Measurements from ENCODE around the gene CHST14.

CHST14 gene

DNA sequence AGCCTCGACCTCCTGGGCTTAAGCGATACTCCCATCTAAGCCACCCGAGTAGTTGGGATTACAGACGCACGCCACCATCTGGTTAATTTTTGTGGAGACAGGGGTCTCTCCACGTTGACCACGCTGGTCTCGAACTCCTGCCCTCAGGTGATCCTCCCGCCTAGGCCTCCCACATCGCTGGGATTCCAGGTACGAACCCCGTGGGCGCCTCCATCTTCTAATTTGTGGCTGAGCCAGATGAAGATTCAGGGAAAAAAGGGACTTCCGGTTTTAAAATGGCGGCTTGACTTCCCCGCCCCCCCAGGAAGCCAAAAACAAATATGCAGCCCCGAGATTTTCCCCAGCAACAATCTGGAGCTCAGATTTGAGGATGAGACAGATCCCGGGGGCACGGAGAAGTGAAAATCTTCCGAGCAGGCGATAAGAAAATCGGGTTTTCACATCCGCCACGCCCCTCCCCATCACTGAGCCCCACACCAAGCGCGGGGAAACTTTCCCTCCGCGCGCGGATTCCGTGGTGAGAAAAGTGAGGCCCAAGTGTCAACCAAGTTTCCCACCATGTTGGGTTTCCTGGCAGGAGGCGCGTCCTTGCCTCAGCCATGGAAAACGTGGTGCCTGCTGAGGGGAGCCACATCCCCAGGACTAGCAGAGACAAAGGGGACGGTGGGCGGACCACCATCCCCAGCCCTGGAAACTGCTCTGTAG lies 15.4 kb downstream of the CHST14 start:
- no peak overlapping the region for H3K4me3 ChIP-seq (ENCODE audit: low read depth, low read length)
- no peak for DNase-seq (ENCODE audit: low read depth)
- in situ Hi-C loops (cut with HindIII; ENCODE audit: low sequenced_read_pairs) = no loop called here
- TF ChIP-seq, protein P1, sequence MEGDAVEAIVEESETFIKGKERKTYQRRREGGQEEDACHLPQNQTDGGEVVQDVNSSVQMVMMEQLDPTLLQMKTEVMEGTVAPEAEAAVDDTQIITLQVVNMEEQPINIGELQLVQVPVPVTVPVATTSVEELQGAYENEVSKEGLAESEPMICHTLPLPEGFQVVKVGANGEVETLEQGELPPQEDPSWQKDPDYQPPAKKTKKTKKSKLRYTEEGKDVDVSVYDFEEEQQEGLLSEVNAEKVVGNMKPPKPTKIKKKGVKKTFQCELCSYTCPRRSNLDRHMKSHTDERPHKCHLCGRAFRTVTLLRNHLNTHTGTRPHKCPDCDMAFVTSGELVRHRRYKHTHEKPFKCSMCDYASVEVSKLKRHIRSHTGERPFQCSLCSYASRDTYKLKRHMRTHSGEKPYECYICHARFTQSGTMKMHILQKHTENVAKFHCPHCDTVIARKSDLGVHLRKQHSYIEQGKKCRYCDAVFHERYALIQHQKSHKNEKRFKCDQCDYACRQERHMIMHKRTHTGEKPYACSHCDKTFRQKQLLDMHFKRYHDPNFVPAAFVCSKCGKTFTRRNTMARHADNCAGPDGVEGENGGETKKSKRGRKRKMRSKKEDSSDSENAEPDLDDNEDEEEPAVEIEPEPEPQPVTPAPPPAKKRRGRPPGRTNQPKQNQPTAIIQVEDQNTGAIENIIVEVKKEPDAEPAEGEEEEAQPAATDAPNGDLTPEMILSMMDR (IDR thresholded peaks at IDR 0.05; ENCODE audit: low read depth, low read length, missing control alignments) = no peak

DNA sequence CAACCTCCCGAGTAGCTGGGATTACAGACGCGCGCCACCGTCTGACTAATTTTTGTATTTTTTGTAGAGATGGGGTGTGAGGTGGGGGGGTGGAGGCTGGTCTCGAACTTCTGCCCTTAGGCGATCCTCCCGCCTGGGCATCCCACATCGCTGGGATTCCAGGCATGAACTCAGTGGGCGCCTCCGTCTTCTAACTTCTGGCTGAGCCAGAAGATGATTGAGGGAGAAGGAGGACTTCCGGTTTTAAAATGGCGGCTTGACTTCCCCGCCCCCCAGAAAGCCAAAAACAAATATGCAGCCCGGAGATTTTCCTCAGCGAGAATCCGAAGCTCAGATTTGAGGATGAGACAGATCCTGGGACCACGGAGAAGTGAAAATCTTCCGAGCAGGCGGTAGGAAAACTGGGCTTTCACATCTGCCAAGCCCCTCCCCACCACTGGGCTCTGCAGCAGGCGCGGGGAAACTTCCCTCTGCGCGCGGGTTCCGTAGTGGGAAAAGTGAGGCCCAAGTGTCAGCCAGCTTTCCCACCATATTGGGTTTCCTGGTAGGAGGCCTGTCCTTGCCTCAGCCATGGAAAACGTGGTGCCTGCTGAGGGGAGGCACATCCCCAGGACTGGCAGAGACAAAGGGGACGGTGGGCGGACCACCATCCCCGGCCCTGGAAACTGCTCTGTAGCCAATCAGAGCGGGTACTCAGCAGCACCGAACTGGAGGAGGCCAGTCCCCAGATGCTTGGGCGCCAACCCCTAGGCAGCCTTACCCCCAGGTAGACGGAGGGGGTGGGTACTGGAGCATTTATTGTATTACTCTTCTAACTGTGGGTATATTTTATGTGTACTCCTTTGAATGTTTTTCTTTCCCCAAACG lies 17.3 kb downstream of the CHST14 start:
- in situ Hi-C loops (cut with HindIII; ENCODE audit: low sequenced_read_pairs) = no loop called here
- TF ChIP-seq, protein P1 (IDR thresholded peaks at IDR 0.05; ENCODE audit: low read depth, low read length, missing control alignments) = no peak
- DNase-seq (ENCODE audit: low read depth) = no peak
- no peak overlapping the region for H3K4me3 ChIP-seq (ENCODE audit: low read depth, low read length)

DNA sequence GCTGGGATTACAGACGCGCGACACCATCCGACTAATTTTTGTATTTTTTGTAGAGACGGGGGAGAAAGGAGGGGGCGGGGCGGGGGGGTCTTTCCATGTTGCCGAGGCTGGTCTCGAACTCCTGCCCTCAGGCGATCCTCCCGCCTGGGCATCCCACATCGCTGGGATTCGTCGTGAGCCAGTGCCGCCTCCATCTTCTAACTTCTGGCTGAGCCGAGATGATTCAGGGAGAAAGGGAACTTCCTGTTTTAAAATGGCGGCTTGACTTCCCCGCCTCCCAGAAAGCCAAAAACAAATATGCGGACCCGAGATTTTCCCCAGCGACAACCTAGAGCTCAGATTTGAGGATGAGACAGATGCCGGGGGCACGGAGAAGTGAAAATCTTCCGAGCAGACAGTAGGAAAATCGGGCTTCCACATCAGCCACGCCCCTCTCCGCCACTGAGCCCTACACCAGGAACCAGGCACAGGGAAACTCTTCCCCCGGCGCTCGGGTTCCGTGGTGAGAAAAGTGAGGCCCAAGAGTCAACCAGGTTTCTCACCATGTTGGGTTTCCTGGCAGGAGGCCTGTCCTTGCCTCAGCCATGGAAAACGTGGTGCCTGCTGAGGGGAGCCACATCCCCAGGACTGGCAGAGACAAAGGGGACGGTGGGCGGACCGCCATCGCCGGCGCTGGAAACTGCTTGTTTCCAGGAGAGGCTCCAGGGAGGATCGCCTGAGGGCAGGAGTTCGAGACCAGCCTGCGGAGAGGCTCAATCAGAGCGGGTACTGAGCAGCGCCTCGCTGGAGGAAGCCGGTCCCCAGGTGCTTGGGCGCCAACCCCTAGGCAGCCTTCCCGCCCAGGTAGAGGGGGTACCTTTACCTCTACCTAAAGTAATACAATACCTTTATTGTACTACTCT lies 18.7 kb downstream of the CHST14 start:
- TF ChIP-seq, protein P1 (IDR thresholded peaks at IDR 0.05; ENCODE audit: low read depth, low read length, missing control alignments) = no peak
- in situ Hi-C loops (cut with HindIII; ENCODE audit: low sequenced_read_pairs) = no loop called here
- no peak for DNase-seq (ENCODE audit: low read depth)
- H3K4me3 ChIP-seq (ENCODE audit: low read depth, low read length) = no peak overlapping the region

DNA sequence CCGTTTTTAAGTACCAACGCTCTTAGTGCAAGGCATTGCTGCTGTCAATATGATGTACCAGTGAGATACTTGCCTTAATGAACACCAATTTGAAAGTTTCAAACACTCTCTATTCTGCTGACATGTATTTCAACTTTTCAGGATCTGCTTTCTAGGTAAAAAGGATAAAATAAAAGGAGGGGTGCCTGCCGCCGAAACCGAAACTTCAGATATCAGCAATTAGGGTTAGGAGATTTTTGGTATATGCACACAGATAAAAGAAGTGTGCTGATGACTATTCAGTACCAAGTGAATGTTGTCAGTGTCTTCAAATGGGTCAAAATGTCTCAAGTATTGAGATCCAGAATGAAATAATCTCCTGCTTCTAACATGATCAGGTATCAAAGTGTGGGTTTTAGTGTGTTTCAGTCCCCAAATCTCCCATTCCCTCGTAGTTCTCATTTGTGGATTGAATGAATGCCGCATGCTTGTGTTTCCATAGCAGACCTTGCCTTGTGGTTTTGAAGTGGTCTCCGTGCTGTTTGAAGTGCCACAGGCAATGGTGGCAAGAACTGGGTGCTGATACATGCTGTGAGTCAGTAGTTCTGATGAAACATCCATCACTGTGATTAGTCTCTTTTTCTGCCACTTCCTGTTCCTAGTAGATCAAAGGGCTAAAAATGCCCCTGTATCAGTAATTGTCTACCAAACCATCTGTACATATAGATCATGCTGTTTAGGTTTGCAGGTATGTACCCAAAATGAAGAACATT lies 22.5 kb downstream of the CHST14 start:
- H3K4me3 ChIP-seq (ENCODE audit: low read depth, low read length) = no peak overlapping the region
- DNase-seq (ENCODE audit: low read depth) = no peak
- in situ Hi-C loops (cut with HindIII; ENCODE audit: low sequenced_read_pairs) = no loop called here
- TF ChIP-seq, protein P1 (IDR thresholded peaks at IDR 0.05; ENCODE audit: low read depth, low read length, missing control alignments) = no peak

DNA sequence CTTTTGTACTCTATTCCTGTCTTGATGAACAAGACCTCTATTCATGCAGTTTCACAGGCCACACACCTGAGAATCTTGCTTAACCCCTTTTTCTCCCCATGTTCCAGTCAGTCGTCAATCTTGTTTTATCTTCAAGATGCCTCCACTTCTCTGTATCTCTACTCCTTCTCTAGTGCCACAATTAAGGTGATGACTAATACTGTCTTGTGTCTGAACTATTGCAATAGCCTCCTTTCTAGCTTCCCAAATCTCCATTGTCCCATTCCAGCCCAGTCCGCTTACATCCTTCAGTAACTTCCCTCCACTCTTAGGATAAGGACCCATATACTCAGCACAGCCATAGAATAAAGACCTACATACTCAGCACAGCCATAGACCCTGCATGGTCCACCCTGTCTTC lies 24.7 kb downstream of the CHST14 start:
- DNase-seq (ENCODE audit: low read depth) = no peak
- in situ Hi-C loops (cut with HindIII; ENCODE audit: low sequenced_read_pairs) = no loop called here
- TF ChIP-seq, protein P1 (IDR thresholded peaks at IDR 0.05; ENCODE audit: low read depth, low read length, missing control alignments) = no peak
- H3K4me3 ChIP-seq (ENCODE audit: low read depth, low read length) = no peak overlapping the region

Measured in astrocyte of the cerebellum (primary cell).